CD14-positive monocyte (primary cell): ENCODE results near the gene ABHD12. TPM values are rescaled to one million over a fixed set of nuclear protein-coding genes. Genes with fewer than 3 reads are reported as not detected.

Experiments used
- DNase-seq, 3 donors: peaks; one replicate each; pipeline ENCODE4 v3.0.0-alpha.2; 2011 to 2022
- H2AFZ ChIP-seq: 2 replicates; pipeline ENCODE4 v1.6.0; 2012; ENCODE audit warnings: mild to moderate bottlenecking, low read depth, low read length, inconsistent platforms; ENCODE audit not compliant: insufficient read depth, poor library complexity, severe bottlenecking
- H3K27ac ChIP-seq, 2 donors: 1 replicate in 1 of 2; 2 replicates in 1 of 2; pipeline ENCODE4 v1.5.1; 2012 to 2013; ENCODE audit warnings: low read length in 2 of 2, control low read depth in 1 of 2, inconsistent platforms in 1 of 2, low read depth in 1 of 2, mild to moderate bottlenecking in 1 of 2
- H3K27me3 ChIP-seq, 2 donors: one replicate each; pipeline versions ENCODE4 v1.6.0 to v1.6.1; 2011 to 2013; ENCODE audit warnings: low read length in 2 of 2; ENCODE audit not compliant: control insufficient read depth in 2 of 2, insufficient read depth in 2 of 2
- H3K36me3 ChIP-seq, 2 donors: replicated peaks in 1 of 2; 1 replicate in 1 of 2; 2 replicates in 1 of 2; pipeline versions ENCODE4 v1.5.1 to v1.6.1; 2012 to 2013; ENCODE audit warnings: low read length in 2 of 2, control low read depth in 1 of 2, inconsistent platforms in 1 of 2, mild to moderate bottlenecking in 1 of 2; ENCODE audit not compliant: insufficient read depth in 2 of 2, control insufficient read depth in 1 of 2
- H3K4me1 ChIP-seq, 2 donors: 1 replicate in 1 of 2; 2 replicates in 1 of 2; pipeline versions ENCODE4 v1.5.1 to v1.6.1; 2012 to 2013; ENCODE audit warnings: low read length in 2 of 2, control low read depth in 1 of 2, inconsistent platforms in 1 of 2, mild to moderate bottlenecking in 1 of 2, moderate library complexity in 1 of 2; ENCODE audit not compliant: insufficient read depth in 2 of 2, control insufficient read depth in 1 of 2
- H3K4me2 ChIP-seq: replicated peaks from 2 replicates; pipeline ENCODE3; 2012; ENCODE audit warnings: low read length, moderate library complexity, mild to moderate bottlenecking; ENCODE audit not compliant: poor library complexity, severe bottlenecking; ENCODE audit errors: extremely low read depth
- H3K4me3 ChIP-seq, 3 experiments: fragments of 200-600 bp in 1 of 3; sonication (generic) in 1 of 3; replicated peaks in 1 of 3; 1 replicate in 2 of 3; 2 replicates in 1 of 3; pipeline ENCODE4 v1.5.1; 2011 to 2013; ENCODE audit warnings: low read length in 3 of 3, mild to moderate bottlenecking in 3 of 3, control low read depth in 2 of 3, low read depth in 2 of 3, inconsistent platforms in 1 of 3, moderate library complexity in 1 of 3
- H3K79me2 ChIP-seq: 2 replicates; pipeline ENCODE4 v1.6.0; 2012; ENCODE audit warnings: mild to moderate bottlenecking, control low read depth, inconsistent platforms, low read length, moderate library complexity; ENCODE audit not compliant: insufficient read depth
- H3K9ac ChIP-seq: 2 replicates; pipeline ENCODE4 v1.6.0; 2017; ENCODE audit warnings: low read length, mild to moderate bottlenecking; ENCODE audit not compliant: insufficient read depth, poor library complexity, severe bottlenecking
- H3K9me3 ChIP-seq, 2 donors: replicated peaks in 1 of 2; 1 replicate in 1 of 2; 2 replicates in 1 of 2; pipeline versions ENCODE4 v1.5.1 to v1.6.1; 2012 to 2013; ENCODE audit warnings: low read length in 2 of 2, control low read depth in 1 of 2; ENCODE audit not compliant: control insufficient read depth in 1 of 2, insufficient read depth in 1 of 2
- H4K20me1 ChIP-seq: 2 replicates; pipeline ENCODE4 v1.6.0; 2012; ENCODE audit warnings: mild to moderate bottlenecking, low read length, control low read depth, moderate library complexity; ENCODE audit not compliant: insufficient read depth
- H3K27ac Mint-ChIP-seq, 7 donors: one replicate each; pipeline ENCODE4 v1.8.0; 2020; ENCODE audit warnings: mild to moderate bottlenecking in 7 of 7, mixed read lengths in 7 of 7, moderate library complexity in 6 of 7, inconsistent platforms in 2 of 7
- H3K27me3 Mint-ChIP-seq, 3 donors: one replicate each; pipeline ENCODE4 v1.8.0; 2021 to 2022; ENCODE audit warnings: low read depth in 3 of 3, mild to moderate bottlenecking in 3 of 3, mixed read lengths in 3 of 3, moderate library complexity in 3 of 3, inconsistent platforms in 1 of 3
- H3K36me3 Mint-ChIP-seq, 2 donors: one replicate each; pipeline ENCODE4 v1.8.0; 2020; ENCODE audit warnings: mixed read lengths in 2 of 2, inconsistent platforms in 1 of 2, mild to moderate bottlenecking in 1 of 2
- H3K4me1 Mint-ChIP-seq: one replicate; pipeline ENCODE4 v1.8.0; 2020; ENCODE audit warnings: mild to moderate bottlenecking, mixed read lengths
- H3K4me3 Mint-ChIP-seq, 2 donors: one replicate each; pipeline ENCODE4 v1.8.0; 2020; ENCODE audit warnings: mild to moderate bottlenecking in 2 of 2, mixed read lengths in 2 of 2, moderate library complexity in 1 of 2
- H3K9me3 Mint-ChIP-seq, 7 donors: one replicate each; pipeline ENCODE4 v1.8.0; 2020 to 2022; ENCODE audit warnings: mixed read lengths in 7 of 7, mild to moderate bottlenecking in 6 of 7, moderate library complexity in 6 of 7, inconsistent platforms in 2 of 7
- CTCF ChIP-seq: fragments of 200-600 bp; IDR thresholded peaks from one replicate; pipeline ENCODE4 v1.8.0; 2022; ENCODE audit warnings: antibody characterized with exemption, mild to moderate bottlenecking
- WGBS: methylation state at CpG from one replicate; pipeline ENCODE4 v1.1.5; 2013; ENCODE audit warnings: missing lambda C conversion rate; ENCODE audit not compliant: insufficient coverage; 5-methylcytosine and 5-hydroxymethylcytosine counted together
- intact Hi-C, 2 donors: fragments of 100-400 bp; cut with micrococcal nuclease; formaldehyde crosslinking; loops; one replicate each; pipeline versions ENCODE4 v1.15.0 to v1.15.1; 2023
- polyA plus RNA-seq, 3 donors: library from polyadenylated mRNA; depleted of rRNA in 1 of 3; unstranded in 2 of 3; stranded (reverse) in 1 of 3; fragments of 300-500 nt in 2 of 3; fragments of >200 nt in 1 of 3; fragmentation: Illumina TruSeq in 2 of 3; gene quantifications; 1 replicate in 2 of 3; 2 replicates in 1 of 3; pipeline ENCODE4 v1.2.3, GENCODE V29; 2012 to 2021
- small RNA-seq: library from RNA; depleted of rRNA; stranded (forward); fragments of <200 nt; gene quantifications from one replicate; pipeline ENCODE3, GENCODE V24; 2012; ENCODE audit warnings: low read depth; ENCODE audit not compliant: insufficient read length

The ABHD12 gene
- polyA plus RNA-seq, 3 donors = 20.3 to 34.5 (median 32.1) TPM

GRCh38 chr20:25250508-25250907 lies 140.1 kb downstream of the ABHD12 start:
- H3K9ac ChIP-seq = no peak overlapping the region
- peaks cover 10 to 12% (median 10%) of the 10 kb centered on the region in 3 donors for H3K27me3 Mint-ChIP-seq
- H3K27ac ChIP-seq = no peak overlapping the region
- H3K27me3 ChIP-seq = peaks cover 0 to 2% of the 10 kb centered on the region in 2 donors
- no peaks in the 10 kb centered on the region for H3K9me3 Mint-ChIP-seq
- 100% methylated on average over 1 of the region's 3 CpGs for WGBS
- H3K4me1 ChIP-seq = peaks cover 20 to 24% of the 10 kb centered on the region in 2 donors
- no peak overlapping the region for H3K27ac Mint-ChIP-seq
- H2AFZ ChIP-seq = no peak overlapping the region
- peaks cover 65% of the 10 kb centered on the region for H4K20me1 ChIP-seq
- no peak for DNase-seq
- intact Hi-C loops = no loop called here
- peaks cover 14 to 27% of the 10 kb centered on the region in 2 donors for H3K36me3 Mint-ChIP-seq
- TF ChIP-seq CTCF = no peak
- H3K9me3 ChIP-seq = no peaks in the 10 kb centered on the region
- no peak overlapping the region for H3K4me2 ChIP-seq
- peaks cover 67% of the 10 kb centered on the region for H3K79me2 ChIP-seq
- peaks cover 5 to 31% of the 10 kb centered on the region in 2 donors for H3K36me3 ChIP-seq
- no peak overlapping the region for H3K4me3 Mint-ChIP-seq
- H3K4me3 ChIP-seq = no peak overlapping the region
- H3K4me1 Mint-ChIP-seq = peaks cover 50% of the 10 kb centered on the region

Small RNA genes within 50 kb of the gene (small RNA-seq; reads per million reads assigned to genes)
- not detected for gene AL121772.2

Other genes with a start within 250 kb of the ABHD12 start
- gene ENTPD6, start 195.1 kb downstream of the ABHD12 start, polyA plus RNA-seq = 100 to 1,000 TPM in 1 of 3 donors, 10 to 100 TPM in 2; 36.2 to 120 (median 47.0) TPM
- gene PYGB, start 142.8 kb downstream of the ABHD12 start, polyA plus RNA-seq = 10 to 100 TPM; 26.6 to 33.2 (median 26.7) TPM
- under 1 TPM; 0.16 to 0.48 (median 0.28) TPM for gene GINS1, start 16.8 kb upstream of the ABHD12 start, polyA plus RNA-seq
- under 1 TPM in 2 of 3 donors, not detected in 1; 0.08 to 0.15 TPM for gene NINL, start 194.7 kb upstream of the ABHD12 start, polyA plus RNA-seq
- 1 to 10 TPM; 1.7 to 2.6 (median 2.2) TPM for gene NANP, start 233.2 kb upstream of the ABHD12 start, polyA plus RNA-seq